NCI-H2196 treated with DMSO at 0.1 percent for 48 hours (cell line): ENCODE measurements around the gene SLC26A2.

Source experiments
- DNase-seq: peaks from one replicate; lab custom pipeline; 2025; ENCODE audit not compliant: unreplicated experiment; lab: John Stamatoyannopoulos, UW

Gene SLC26A2

DNA sequence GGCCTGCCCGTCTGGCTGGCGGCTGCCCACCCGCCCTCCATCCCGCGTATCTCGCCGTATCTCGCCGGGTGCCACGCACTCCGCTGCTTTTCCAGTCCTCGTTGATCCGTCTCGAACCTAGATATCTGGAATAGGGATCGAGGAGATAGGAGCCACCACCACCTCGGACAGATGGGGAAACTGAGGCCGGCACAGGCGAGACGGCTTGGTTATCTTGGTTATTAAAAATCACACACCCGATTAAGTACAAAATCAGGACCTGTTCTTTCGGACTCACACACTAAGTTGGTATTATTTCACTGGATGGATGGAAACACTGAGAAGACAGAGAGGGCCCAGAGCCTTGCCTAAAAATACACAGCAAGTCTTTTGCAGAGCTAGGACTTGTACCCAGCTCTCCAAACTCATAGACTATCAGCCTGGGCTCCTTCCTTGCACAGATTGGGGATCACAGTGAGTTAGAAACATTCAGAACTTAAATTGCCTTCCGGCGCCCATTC lies 678 bp downstream of the SLC26A2 start:
- no peak for DNase-seq

DNA sequence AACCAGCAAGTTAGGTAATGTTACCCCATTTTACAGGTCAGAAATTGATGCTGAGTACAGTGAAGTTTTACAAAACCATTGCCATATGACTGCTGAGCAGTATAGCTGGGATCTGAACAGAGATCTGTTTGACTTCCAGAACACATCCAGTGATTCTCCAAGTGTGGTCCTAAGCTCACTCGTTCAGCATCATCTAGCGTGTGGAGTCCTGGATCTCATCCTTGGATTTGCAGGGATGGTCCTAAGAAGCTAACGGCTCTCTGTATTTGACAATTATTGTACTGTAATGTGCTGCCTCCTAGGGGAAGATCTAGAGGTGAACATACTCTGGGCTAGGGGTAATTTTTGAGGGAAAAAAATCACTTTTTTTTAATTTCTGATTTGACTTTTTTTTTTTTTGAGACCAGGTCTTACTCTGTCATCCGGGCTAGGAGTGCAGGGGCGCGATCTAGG lies 1.4 kb downstream of the SLC26A2 start:
- no peak for DNase-seq

DNA sequence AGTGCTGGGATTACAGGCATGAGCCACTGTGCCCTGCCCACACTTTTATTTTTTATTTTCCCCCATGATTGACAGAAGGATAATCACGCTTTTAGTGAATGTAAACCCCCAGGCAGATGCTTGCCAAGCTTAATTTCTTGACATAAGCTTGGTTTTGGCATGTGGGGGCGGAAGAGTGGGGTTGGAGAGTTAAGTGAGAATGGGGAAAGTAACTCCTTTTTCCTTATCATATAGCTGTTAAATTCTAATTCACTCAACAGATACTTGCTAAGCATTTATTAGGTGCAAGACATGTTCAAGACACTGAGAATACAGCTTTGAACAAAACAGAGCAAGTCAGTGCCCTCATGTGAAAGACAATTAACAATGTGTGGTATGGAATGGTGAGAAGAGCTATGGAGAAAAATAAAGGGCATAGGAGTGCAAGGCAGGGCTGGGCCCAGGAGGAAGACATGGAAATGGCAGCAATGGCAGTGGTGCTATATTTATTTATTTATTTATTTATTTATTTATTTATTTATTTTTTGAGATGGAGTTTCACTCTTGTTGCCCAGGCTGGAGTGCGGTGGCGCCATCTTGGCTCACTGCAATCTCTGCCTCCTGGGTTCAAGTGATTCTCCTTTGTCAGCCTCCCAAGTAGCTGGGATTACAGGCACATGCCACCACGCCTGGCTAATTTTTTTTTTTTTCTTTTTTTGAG lies 2.2 kb downstream of the SLC26A2 start:
- no peak for DNase-seq

DNA sequence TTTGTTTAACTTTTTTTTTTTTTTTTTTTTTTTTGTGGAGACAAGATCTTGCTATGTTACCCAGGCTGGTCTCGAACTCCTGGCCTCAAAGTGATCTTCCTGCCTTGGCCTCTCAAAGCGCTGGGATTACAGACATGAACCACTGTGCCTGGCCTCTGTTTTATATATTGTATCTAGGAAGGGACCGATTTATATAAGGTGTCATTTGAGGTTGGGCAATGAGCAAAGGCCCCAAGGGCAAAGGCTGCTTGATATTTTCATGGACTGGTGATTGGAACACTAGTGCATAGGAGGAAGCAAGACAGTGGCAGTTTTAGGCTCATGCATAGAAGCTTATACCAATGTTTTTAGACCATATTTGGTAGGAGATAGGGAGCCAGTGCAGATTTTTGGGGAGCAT lies 3.2 kb downstream of the SLC26A2 start:
- no peak for DNase-seq

DNA sequence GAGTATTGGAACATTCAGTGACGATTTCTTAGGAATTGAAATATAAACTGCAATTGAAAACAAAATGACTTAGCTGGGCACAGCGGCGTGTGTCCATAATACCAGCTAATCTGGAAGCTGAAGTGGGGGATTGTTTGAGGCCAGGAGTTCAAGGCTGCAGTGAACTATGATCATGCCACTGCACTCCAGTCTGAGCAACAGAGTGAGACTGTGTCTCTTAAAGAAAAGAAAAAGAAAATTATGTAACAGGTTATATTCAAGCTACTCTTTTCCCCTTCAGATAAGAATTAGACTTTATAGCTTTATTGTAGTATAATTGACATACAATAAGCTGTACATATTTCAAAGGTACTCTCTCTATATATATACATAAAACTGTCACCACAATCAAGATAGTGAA lies 6.4 kb downstream of the SLC26A2 start:
- no peak for DNase-seq

DNA sequence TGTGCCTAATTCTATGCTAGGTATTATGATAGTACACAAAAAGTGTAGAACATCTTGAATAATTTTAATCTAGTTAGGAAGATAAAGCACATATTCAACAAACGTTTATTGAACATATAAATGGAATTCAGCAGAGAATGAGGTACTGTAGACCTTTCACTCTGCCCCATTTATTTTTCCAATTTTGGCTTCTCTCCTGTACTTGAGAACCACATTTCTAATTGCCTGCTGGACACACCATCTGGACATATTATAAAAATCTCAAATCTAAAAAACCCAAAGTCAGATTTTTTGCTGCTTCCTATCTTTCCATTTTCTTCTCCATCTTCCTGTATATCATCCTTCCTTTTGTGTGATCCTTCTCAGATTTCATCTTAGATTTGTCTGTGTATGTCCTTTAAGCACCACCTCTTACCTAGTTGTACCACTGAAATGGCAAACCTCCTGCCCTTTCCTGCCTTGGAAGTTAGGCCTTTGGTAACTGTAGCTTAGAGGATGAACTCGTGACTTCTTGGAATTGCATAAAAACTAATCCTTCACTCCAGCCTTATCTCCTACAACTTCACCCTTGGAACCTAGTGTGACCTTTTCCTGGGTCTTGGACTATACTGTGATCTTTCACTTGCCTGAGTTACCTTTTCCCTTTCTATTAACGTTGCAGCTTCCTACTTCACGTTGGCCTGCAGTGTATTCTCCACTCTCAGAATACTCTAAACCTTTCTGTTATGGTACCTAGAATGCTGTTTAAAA lies 8.8 kb downstream of the SLC26A2 start:
- no peak for DNase-seq

DNA sequence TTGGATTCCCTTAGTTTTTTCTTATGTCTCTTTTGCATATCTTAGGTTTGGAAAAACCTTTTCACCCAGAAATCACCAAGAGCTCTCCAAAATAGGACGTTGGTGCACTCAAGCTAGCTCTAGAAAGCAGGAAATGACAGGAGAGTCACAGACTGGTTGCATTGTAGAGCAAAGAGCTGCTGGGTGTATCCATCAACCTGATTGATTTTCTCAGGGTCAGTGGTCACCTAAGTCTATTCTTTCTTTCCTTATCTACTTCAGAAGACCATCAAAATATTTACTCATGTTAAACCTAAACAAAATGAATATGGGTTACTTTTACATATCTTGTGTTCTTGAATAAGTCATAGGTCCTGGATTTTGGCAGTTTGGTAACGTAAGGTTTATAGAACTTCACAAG lies 14.9 kb downstream of the SLC26A2 start:
- no peak for DNase-seq

DNA sequence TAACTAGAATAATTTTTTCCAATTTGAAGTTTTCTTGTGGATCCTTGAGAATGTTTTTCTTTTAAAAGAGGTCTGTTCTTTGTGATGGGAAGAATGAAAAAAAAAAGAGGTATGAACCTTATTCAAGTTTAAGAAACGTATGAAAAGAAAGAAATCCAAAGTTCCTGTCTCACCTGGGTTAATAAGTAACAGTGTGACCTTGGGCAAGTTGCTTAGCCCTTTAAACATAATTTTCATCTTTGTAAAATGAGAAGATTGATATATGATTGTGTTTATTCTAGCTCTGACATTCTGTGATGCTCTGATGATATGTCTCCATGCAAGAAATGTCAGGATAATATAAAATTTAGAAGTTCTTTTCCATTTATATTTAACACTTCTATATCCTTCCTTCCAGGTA lies 19.3 kb downstream of the SLC26A2 start:
- DNase-seq: no peak

DNA sequence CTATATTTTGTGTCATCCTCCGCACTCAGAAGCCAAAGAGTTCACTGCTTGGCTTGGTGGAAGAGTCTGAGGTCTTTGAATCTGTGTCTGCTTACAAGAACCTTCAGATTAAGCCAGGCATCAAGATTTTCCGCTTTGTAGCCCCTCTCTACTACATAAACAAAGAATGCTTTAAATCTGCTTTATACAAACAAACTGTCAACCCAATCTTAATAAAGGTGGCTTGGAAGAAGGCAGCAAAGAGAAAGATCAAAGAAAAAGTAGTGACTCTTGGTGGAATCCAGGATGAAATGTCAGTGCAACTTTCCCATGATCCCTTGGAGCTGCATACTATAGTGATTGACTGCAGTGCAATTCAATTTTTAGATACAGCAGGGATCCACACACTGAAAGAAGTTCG lies 20.6 kb downstream of the SLC26A2 start:
- no peak for DNase-seq

DNA sequence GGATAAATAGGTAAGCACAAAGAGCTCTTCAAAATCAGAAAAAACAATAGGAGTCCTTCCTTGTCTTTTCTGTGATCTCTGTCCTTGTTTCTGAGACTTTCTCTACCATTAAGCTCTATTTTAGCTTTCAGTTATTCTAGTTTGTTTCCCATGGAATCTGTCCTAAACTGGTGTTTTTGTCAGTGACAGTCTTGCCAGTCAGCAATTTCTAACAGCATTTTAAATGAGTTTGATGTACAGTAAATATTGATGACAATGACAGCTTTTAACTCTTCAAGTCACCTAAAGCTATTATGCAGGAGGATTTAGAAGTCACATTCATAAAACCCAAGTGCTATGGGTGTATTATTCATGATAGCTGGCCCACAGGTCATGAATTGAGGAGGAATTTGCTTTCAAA lies 21.9 kb downstream of the SLC26A2 start:
- no peak for DNase-seq

DNA sequence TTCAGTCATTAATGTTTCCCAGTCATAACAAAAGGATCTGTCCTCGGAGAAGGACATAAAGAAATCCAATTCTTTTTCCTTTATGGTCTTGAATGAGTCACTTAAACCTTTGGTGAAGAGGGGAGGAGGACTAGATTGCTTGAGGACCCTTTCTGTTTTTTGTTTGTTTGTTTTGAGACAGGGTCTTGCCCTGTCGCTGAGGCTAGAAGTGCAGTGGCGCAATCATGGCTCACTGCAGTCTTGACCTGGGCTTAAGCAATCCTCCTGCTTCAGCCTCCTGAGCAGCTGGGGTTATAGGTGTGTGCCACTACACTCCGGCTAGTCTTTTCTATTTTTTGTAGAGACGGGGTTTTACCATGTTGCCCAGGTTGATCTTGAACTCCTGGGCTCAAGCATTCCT lies 27.6 kb downstream of the SLC26A2 start:
- no peak for DNase-seq

DNA sequence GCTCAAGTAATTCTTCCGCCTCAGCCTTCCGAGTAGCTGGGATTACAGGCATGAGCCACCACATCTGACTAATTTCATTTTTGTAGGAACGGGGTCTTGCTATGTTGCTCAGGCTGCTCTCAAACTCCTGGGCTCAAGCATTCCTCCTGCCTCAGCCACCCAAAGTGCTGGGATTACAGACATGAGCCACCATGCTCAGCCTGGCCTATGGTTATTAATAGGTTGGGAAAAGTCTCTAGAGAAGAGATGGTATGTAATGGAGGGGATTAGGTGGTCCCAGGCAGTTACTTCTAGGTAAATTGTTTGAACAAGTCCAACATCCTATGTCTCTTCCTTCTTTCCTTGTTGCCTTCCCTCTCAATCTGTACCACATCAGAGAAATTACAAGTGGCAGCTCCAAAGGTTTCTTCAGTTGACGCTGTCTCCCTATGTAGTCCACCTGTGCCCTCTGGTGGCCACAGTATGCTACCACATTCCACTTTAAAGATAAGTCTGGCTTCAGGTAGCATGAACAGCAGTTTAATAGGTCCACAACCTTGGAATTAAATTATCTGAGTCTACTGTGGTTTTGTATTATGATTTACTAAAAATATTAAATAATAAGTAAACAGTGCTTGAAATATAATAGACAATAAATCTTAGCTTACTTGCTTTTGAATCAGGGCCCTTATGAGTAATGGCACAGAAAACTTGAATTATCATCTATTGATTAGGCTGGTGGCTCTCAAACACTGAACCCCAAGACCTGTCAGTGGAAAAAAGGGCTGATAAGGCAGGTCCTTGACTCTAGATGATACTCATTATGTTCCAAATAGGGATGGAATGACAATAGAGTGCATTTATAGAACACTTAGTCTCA lies 30.2 kb downstream of the SLC26A2 start:
- DNase-seq: peak; percentile 73

DNA sequence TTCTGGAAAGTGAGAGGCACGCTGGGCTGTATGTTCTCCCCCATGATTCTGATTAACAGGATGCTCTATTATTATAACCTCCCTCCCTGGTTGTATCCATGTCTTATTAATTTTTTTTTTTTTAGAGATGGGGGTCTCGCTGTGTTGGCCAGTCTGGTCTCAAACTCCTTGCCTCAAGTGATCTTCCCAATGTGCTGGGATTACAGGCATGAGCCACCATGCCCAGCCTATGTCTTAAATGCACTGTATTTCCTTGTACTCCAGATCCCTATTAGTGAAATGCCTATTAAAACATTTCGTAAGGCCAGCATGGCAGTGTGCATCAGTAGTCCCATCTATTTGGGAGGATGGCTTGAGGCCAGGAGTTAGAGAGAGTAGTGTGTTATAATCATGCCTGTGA lies 32.9 kb downstream of the SLC26A2 start:
- DNase-seq: no peak

DNA sequence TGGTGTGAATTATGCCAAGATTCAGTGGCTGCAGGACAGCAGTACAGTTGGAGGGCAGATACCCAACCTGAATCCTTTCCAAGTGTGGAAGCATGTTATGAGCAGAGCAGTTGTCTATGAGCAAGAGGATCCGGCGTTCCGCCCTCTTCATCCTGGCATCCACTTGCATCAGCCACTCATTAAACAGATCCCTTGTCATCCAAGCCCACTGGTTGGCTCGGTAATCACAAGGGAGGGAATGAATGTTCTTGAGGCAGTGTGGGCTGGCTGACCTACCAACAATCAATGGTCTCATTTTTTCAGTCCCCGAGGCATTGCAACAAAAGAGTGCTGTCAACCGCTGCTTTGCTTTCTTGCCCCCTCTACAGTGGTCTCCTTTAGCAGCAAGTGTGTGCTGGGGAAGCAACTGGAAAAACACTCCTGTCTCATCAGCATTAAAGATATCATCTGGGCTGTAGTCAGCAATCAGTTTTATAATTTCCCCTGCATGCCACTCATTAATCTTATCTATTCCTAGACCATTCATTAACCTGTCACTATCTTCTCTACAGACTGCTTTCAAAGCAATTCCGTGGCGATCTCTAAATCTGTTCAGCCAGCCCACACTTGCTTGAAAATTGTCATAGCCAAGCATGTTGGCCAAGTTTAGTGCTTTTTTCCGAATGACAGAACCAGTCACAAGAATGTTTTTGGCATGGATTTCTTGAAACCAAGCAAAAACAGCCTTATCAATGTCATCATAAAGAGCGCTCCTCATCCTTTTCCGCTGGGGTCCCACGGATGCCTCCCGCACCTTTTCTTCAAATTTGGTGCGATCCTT lies 35.0 kb downstream of the SLC26A2 start:
- DNase-seq: no peak

DNA sequence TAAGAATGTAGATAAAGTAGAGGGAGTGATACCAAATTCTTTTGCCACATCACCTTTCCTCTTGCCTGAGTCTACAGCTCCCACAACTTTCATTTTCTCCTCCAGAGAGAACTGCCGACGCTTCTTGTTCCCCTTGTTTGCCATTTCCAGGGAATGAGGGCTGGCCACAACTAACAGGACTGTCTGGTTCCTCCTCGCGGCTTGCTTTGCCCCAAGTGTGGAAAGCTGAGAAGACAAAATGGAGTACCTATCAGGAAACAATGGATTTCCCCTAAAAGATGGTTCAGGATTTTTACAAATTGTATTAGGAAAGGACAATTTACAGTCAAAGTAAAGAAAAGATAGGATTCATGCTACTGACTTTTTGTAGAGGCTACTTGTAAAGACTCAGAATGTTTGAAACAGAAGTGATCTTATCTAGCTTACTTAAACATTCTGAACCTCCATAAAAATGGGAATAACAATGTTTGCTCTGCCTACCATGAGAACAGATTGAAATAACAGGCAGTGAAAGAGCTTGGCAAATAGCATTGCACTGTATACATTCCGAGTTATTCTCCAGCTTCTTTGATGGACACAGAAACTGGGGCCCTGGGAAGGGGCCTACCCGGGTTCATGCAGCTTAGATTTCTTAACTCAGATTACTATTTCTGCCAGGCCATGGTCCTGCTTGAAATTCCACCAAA lies 35.8 kb downstream of the SLC26A2 start:
- DNase-seq: no peak

DNA sequence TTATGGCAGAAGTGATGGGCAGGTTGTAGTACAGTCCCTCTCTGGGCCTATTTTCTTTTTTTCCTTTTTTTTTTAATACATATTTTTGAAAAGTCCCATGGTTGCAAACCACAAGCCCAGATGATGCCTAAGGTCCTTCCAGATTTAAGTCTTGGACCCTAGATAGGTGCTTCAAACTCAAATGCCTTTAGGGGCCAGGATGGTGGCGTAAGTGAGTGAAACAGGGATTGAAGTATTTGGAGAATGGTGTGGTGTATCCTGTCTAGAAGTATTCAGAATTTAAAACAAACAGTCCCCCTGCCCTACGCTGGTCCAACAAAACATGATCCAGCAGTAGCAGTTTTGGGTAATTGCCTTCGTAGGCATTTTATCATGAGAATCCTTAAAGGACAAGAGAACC lies 37.7 kb downstream of the SLC26A2 start:
- no peak for DNase-seq

DNA sequence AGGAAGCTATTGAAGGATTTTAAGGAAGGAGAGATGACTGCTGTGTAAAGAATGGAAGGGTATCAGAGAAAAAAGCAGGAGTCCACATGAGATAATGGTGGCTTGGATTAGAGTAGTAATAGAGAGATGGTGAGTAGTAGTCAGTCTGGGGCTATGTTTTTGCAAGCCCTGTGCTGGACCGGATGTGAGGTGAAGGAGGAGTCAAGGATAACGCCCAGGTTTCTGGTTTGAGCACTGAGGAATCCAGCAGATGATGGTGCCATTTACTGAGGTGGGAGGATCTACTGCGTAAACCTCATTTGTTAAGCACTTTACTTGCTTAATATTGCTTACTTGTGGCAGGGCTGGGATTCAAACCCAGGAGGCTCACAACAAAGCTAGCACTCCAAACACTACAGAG lies 38.8 kb downstream of the SLC26A2 start:
- no peak for DNase-seq

DNA sequence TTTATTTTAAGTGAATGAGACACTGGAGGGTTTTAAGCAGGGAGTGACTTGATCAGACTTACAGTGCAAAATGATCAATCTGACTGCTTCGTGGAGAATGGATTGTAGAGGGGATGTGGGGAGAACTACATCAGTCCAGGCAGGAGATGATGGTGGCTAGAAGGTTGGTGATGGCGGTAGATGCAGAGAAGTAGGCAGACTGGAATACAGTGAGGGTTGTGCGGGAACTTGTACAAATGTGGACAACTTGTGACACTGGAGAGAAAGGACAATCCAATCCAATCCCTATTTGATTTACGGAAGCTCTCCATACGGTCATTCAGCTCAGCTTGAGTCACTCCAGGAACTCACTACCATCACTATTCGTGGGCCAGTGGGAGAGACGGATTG lies 39.3 kb downstream of the SLC26A2 start:
- no peak for DNase-seq

DNA sequence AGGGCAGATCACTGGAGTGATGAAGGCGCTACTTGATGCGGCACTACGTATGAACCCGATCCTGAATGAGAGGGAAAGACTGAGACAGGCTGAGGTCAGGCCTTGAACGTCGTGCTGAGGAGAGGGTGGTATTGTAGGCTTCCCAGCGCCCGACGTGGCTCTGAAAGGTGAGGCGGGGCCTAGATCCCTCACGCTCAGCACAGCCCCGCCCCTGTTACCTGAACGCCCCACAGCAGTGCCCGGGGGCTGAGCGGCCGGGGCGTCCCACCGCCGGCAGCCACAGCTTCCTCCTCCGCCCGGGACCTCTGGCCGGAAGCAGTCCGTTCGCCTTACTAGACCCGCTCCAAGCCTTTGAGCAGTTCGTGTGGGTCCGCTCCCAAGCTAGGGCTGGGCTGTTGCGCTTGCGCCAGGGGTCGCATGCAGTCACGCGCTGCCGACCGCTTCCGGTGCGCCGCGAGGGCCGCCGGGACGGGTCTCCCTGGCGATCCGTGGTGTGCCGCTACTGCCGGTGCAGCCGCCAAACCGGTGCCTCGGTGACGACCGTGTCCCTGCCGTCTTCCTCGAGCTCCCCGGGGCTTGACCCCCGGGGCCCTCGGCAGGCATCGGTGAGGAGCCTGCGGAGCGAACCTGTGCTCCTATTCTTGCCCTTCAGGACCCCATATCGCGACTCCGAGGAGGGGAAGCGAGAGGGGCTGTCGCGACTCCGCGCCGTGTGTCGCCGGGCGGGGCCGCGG lies 39.9 kb downstream of the SLC26A2 start, which contains the start of the genes HMGXB3 and TIGD6:
Gene HMGXB3, plus strand, starts transcription at position 484 of the 734 bp plus-strand sequence. CDS start 4,114 bp downstream, outside the sequence.
Gene TIGD6, minus strand, starts transcription at position 399 of the 734 bp plus-strand sequence. CDS start 4,306 bp downstream, outside the sequence.
- peak; percentile 90 for DNase-seq
